ENCODE data around the gene C14orf119.

Gene C14orf119

GRCh38 chr14:23126548-23127278 lies 31.4 kb downstream of the C14orf119 start:
- no peak for DNase-seq (ENCODE audit: low read depth in 2 of 2)

- DNase-seq (ENCODE audit: low read depth in 2 of 2): no peak
These were observed 32.6 kb downstream of the C14orf119 start for GRCh38 chr14:23127861-23128260.

GRCh38 chr14:23128969-23129758 lies 33.9 kb downstream of the C14orf119 start:
- no peak for DNase-seq (ENCODE audit: low read depth in 2 of 2)

- DNase-seq (ENCODE audit: low read depth in 2 of 2): no peak
These were observed 34.5 kb downstream of the C14orf119 start for GRCh38 chr14:23129759-23130316.

- DNase-seq (ENCODE audit: low read depth in 2 of 2): no peak
These were observed 35.6 kb downstream of the C14orf119 start for GRCh38 chr14:23130871-23131270.

- no peak for DNase-seq (ENCODE audit: low read depth in 2 of 2)
These were observed 36.2 kb downstream of the C14orf119 start for GRCh38 chr14:23131482-23131881.

- no peak for DNase-seq (ENCODE audit: low read depth in 2 of 2)
These were observed 37.7 kb downstream of the C14orf119 start for GRCh38 chr14:23132970-23133369.

- DNase-seq (ENCODE audit: low read depth in 2 of 2): no peak
These were observed 41.3 kb downstream of the C14orf119 start for GRCh38 chr14:23136566-23137133.

- no peak for DNase-seq (ENCODE audit: low read depth in 2 of 2)
These were observed 42.0 kb downstream of the C14orf119 start for GRCh38 chr14:23137192-23137812.

GRCh38 chr14:23137813-23138535 lies 42.7 kb downstream of the C14orf119 start:
- no peak for DNase-seq (ENCODE audit: low read depth in 2 of 2)

- DNase-seq (ENCODE audit: low read depth in 2 of 2): no peak
These were observed 44.6 kb downstream of the C14orf119 start for GRCh38 chr14:23139874-23140273.

GRCh38 chr14:23140371-23140770 lies 45.1 kb downstream of the C14orf119 start:
- DNase-seq (ENCODE audit: low read depth in 2 of 2): no peak

GRCh38 chr14:23141706-23142444 lies 46.6 kb downstream of the C14orf119 start:
- no peak for DNase-seq (ENCODE audit: low read depth in 2 of 2)

- no peak for DNase-seq (ENCODE audit: low read depth in 2 of 2)
These were observed 47.5 kb downstream of the C14orf119 start for GRCh38 chr14:23142826-23143225.

- no peak for DNase-seq (ENCODE audit: low read depth in 2 of 2)
These were observed 48.6 kb downstream of the C14orf119 start for GRCh38 chr14:23143911-23144310.

- no peak for DNase-seq (ENCODE audit: low read depth in 2 of 2)
These were observed 50.6 kb downstream of the C14orf119 start for GRCh38 chr14:23145794-23146350.

- DNase-seq (ENCODE audit: low read depth in 2 of 2): no peak
These were observed 51.1 kb downstream of the C14orf119 start for GRCh38 chr14:23146351-23146910.

GRCh38 chr14:23146980-23147379 lies 51.7 kb downstream of the C14orf119 start:
- no peak for DNase-seq (ENCODE audit: low read depth in 2 of 2)

GRCh38 chr14:23147676-23148075 lies 52.4 kb downstream of the C14orf119 start:
- DNase-seq (ENCODE audit: low read depth in 2 of 2): no peak
